GM21447 (cell line): ENCODE results near the gene CPM.

Experiments used
- ATAC-seq: cut with Tn5 transposase; IDR thresholded peaks from one replicate; pipeline ENCODE4 v1.9.1; 2021; ENCODE audit not compliant: unreplicated experiment

CPM gene

GRCh38 chr12:68908076-68908475 is 24.9 kb downstream of the CPM start:
- ATAC-seq, result no peak

GRCh38 chr12:68905733-68906132 is 27.2 kb downstream of the CPM start:
- no peak for ATAC-seq

GRCh38 chr12:68904351-68904962 is 28.5 kb downstream of the CPM start:
- no peak for ATAC-seq

GRCh38 chr12:68903511-68903910 is 29.5 kb downstream of the CPM start:
- no peak for ATAC-seq

GRCh38 chr12:68901551-68901950 is 31.4 kb downstream of the CPM start:
- ATAC-seq, result no peak

GRCh38 chr12:68901145-68901544 is 31.8 kb downstream of the CPM start:
- no peak for ATAC-seq

GRCh38 chr12:68900241-68900640 is 32.7 kb downstream of the CPM start:
- ATAC-seq, result no peak

- ATAC-seq, result no peak
Measured at GRCh38 chr12:68899251-68899771, 33.7 kb downstream of the CPM start.

GRCh38 chr12:68896881-68897540 is 36.0 kb downstream of the CPM start:
- ATAC-seq, result peak; percentile 59

- ATAC-seq, result no peak
Measured at GRCh38 chr12:68894276-68894855, 38.6 kb downstream of the CPM start.

GRCh38 chr12:68893741-68894140 is 39.2 kb downstream of the CPM start:
- ATAC-seq, result no peak

- no peak for ATAC-seq
Measured at GRCh38 chr12:68893201-68893600, 39.8 kb downstream of the CPM start.

GRCh38 chr12:68891141-68891540 is 41.8 kb downstream of the CPM start:
- no peak for ATAC-seq

- ATAC-seq, result no peak
Measured at GRCh38 chr12:68890701-68891113, 42.3 kb downstream of the CPM start.

GRCh38 chr12:68888243-68888642 is 44.7 kb downstream of the CPM start:
- no peak for ATAC-seq

GRCh38 chr12:68887641-68888040 is 45.3 kb downstream of the CPM start:
- no peak for ATAC-seq

- no peak for ATAC-seq
Measured at GRCh38 chr12:68886636-68887572, 46.1 kb downstream of the CPM start.

- no peak for ATAC-seq
Measured at GRCh38 chr12:68885381-68885780, 47.6 kb downstream of the CPM start.

GRCh38 chr12:68884251-68884650 is 48.7 kb downstream of the CPM start:
- no peak for ATAC-seq

- no peak for ATAC-seq
Measured at GRCh38 chr12:68883151-68883550, 49.8 kb downstream of the CPM start.

GRCh38 chr12:68882251-68882964 is 50.6 kb downstream of the CPM start:
- no peak for ATAC-seq
